NCI-H1417 (cell line): ENCODE measurements around the gene MANSC1.
"Not testable (repeated sequence)": the region's sequence is repeated elsewhere in the genome, so short reads cannot be mapped to it uniquely, and the experiment has no call there.

Experiments used
- DNase-seq, 3 experiments: peaks; one replicate each; lab custom pipeline; 2025; lab: John Stamatoyannopoulos, UW

MANSC1 gene

GRCh38 chr12:12323591-12323990 is 26.5 kb downstream of the MANSC1 start:
- no peak for DNase-seq

- no peak for DNase-seq
Observed at GRCh38 chr12:12323118-12323517, 26.9 kb downstream of the MANSC1 start.

GRCh38 chr12:12319451-12320183 is 30.4 kb downstream of the MANSC1 start:
- peak in 1 of 3 experiments; percentile 35 for DNase-seq

GRCh38 chr12:12315838-12316237 is 34.2 kb downstream of the MANSC1 start:
- DNase-seq, result no peak

GRCh38 chr12:12310695-12311094 is 39.3 kb downstream of the MANSC1 start:
- not testable (repeated sequence) for DNase-seq

GRCh38 chr12:12305568-12306300 is 44.3 kb downstream of the MANSC1 start:
- DNase-seq, result no peak

DNA sequence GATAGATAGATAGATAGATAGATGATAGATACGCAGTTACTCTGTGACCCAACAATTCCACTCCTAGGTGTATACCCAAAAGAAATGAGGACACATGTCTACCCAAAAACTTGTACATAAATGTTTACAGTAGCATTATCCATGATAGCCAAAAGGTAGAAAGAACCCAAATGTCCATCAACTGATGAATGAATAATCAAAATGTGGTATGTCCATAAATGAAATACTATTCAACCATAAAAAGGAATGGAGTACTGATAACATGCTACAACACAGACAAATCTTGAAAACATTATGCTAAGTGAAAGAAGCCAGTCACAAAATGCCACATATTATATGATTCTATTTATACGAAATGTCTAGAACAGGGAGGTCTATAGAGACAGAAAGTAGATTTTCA is 47.1 kb downstream of the MANSC1 start:
- no peak for DNase-seq

DNA sequence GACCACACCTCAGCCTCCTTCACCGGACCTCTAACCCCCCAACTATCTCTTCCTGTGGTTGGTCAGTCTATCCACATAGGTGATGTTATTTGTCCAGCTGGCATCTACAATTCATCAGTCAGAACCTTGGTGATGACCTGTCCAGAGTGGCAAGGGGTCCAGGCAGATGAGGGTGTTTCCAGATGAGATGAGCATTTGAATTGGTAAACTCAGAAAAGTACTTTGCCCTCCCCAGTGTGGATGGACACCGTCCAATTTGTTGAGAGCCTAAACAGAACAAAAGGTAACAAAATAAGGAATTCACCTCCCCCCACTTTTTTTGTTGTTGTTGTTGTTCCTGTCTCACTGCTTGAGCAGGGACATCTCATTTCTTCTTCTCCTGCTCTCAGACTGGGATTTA is 48.9 kb downstream of the MANSC1 start:
- DNase-seq, result no peak

DNA sequence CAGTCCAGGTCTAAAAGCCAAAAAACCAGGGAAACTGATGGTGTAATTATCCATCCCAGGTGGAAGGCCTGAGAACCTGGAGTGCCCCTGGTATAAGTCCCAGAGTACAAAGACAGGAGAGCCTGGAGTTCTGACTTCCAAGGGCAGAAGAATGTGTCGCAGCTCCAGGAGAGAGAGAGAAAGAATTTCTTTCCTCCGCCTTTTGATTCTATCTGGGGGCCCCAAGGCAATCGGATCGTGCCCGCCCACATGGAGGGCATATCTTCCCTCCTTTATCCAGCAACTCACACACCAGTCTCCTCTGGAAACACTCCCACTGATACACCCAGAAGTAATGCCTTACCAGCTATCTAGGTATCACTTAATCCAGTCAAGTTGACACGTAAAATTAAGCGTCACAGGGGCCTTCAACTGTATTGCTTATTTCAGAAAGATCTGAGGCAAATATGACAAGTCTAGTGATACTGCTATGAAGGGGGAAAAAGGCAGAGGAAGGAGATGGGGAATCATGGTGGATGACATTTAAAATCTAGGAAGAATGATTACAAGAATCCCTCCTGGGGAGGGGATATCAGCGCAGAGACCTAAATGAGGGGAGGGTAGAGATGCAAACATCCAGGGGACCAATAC is 52.7 kb downstream of the MANSC1 start:
- no peak for DNase-seq

DNA sequence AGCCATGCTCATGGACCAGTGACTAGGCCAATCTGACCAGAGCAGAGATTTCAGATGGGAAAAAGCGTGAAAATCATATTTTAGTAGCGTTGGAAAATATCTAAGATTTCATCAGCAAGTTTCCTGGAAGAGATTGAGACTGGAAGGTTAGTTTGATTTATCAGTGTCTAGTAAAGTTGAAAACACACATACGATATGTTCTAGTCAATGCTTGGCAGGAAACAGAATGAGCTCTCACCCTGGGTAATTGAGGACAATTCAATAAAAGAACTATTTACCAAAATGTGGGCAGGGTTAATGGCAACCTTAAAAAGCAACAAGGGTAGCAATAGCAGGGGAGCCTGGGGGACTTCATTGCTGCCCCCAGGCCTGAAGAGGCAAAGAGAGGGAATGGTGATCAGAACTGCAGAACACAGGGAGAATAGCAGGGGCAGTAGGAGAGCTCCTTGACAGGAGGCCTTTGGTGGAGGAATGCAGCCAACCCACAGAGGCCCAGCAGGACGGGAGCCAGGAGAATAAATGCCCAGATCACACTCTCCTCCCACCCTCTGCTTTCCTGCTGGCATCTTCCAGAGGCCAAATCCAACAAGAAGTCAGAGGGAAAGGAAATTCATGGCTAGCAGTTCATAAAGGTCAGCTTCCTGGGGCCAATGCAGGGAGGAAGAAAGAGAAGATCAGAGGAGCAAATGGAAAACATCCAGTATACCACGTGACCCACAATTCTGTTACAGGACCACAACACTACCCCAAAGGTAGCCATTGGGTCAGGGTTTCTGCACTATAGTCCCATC is 55.6 kb downstream of the MANSC1 start:
- DNase-seq, result no peak

DNA sequence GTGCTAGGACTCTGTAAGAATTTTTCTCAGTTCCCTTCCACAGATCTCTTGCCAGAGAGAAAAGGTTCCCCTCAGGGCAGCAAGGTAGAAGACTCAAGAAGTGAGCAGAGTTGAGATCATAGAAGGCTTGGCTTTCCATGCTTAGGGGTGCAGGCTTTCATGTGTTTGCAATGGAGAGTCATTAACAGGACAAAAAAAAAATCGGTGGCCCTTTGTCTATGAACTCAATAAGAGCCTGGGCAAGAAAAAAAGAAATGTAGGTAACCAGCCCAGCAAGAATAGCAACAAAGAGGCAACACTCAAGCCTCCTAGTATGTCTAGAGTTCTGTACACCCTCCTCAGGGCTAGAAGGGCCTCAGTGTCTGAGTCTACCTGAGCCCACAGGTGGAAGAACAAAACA is 59.8 kb downstream of the MANSC1 start:
- no peak for DNase-seq

DNA sequence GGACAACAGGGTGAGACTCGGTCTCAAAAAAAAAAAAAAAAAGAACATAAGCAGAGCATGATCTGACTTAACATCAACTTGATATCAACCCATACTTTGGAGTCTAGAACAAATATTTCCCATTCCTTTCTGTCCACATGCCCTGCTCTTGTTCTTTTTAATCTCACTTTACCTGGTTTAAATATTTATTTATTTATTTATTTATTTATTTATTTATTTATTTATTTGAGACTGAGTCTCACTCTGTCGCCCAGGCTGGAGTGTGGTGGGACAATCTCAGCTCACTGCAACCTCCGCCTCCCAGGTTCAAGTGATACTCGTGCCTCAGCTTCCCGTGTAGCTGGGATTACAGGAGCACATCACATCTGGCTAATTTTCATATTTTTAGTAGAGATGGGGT is 63.6 kb downstream of the MANSC1 start:
- no peak for DNase-seq

DNA sequence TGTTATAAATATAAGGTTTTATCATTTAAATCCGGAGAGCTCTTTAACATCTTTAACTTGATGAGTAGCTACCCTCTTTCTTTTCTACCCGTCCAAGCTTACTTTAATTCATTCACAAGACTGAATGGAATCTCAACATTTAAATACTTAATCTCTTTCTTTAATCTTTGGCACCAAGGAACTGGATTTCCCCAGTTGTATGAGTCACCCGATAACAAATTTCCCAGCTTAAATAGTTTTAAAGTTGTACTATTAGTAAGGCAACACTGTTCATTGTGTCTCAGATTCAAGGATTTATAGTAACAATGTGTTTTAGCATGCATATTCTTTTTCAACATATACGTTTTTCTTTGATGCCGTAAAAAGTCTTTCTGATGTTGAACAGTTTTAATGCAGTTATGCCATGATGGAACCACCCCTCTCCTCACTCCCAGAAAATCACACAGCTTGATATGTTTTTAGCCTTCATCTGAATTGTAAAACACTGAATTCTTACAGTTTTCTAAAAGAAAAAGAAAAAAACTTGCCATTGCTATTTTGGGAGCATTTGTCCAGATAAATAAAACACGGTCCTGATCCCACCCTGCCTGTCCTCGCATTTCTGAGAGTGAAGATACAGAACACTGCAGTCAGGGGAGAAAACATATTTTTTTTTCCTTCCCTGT is 67.1 kb downstream of the MANSC1 start:
- no peak for DNase-seq

DNA sequence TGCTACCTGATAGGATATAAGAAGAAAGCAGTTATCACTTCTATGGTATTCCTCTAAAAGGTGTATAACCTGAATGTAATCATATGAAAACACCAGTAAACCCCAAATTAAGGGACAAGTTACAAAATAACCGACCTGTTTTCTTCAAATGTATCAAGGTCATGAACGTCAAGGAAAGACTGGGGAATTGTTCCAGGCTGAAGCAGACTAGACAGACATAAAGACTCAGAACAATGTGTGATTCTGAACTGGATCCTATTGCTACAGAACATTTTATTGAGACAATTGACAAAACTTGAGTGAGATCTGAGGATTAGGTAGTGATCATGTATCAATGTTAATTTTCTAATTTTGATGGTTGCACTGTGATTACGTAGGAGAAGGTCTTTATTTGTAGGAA is 67.8 kb downstream of the MANSC1 start:
- DNase-seq, result no peak

GRCh38 chr12:12281134-12281533 is 68.9 kb downstream of the MANSC1 start:
- DNase-seq, result no peak

- DNase-seq, result no peak
Observed at GRCh38 chr12:12278899-12279298, 71.1 kb downstream of the MANSC1 start.
